T-helper 2 cell treated with Interferon-gamma antibody and Interleukin-4, amounts not matched to agents 5 μg/mL and 100 μg/mL, for 36 hours (primary cell): Measurements from ENCODE around the gene GON4L.
"Not testable (repeated sequence)": the region's sequence is repeated elsewhere in the genome, so short reads cannot be mapped to it uniquely, and the experiment has no call there.

ENCODE experiments used
- DNase-seq: peaks from one replicate; pipeline ENCODE4 v3.0.0; 2021; ENCODE audit warnings: low spot score
- H3K27ac Mint-ChIP-seq: one replicate; pipeline ENCODE4 v1.8.0; 2021; ENCODE audit warnings: mild to moderate bottlenecking, mixed read lengths
- H3K27me3 Mint-ChIP-seq: one replicate; pipeline ENCODE4 v1.8.0; 2021; ENCODE audit warnings: low read depth, mixed read lengths
- H3K36me3 Mint-ChIP-seq: one replicate; pipeline ENCODE4 v1.8.0; 2021; ENCODE audit warnings: low read depth, mixed read lengths
- H3K4me1 Mint-ChIP-seq: one replicate; pipeline ENCODE4 v1.8.0; 2021; ENCODE audit warnings: low read depth, mixed read lengths
- H3K4me3 Mint-ChIP-seq: one replicate; pipeline ENCODE4 v1.8.0; 2022; ENCODE audit warnings: mild to moderate bottlenecking, moderate library complexity, mixed read lengths
- H3K9me3 Mint-ChIP-seq: one replicate; pipeline ENCODE4 v1.8.0; 2021; ENCODE audit warnings: mixed read lengths

The GON4L gene, protein sequence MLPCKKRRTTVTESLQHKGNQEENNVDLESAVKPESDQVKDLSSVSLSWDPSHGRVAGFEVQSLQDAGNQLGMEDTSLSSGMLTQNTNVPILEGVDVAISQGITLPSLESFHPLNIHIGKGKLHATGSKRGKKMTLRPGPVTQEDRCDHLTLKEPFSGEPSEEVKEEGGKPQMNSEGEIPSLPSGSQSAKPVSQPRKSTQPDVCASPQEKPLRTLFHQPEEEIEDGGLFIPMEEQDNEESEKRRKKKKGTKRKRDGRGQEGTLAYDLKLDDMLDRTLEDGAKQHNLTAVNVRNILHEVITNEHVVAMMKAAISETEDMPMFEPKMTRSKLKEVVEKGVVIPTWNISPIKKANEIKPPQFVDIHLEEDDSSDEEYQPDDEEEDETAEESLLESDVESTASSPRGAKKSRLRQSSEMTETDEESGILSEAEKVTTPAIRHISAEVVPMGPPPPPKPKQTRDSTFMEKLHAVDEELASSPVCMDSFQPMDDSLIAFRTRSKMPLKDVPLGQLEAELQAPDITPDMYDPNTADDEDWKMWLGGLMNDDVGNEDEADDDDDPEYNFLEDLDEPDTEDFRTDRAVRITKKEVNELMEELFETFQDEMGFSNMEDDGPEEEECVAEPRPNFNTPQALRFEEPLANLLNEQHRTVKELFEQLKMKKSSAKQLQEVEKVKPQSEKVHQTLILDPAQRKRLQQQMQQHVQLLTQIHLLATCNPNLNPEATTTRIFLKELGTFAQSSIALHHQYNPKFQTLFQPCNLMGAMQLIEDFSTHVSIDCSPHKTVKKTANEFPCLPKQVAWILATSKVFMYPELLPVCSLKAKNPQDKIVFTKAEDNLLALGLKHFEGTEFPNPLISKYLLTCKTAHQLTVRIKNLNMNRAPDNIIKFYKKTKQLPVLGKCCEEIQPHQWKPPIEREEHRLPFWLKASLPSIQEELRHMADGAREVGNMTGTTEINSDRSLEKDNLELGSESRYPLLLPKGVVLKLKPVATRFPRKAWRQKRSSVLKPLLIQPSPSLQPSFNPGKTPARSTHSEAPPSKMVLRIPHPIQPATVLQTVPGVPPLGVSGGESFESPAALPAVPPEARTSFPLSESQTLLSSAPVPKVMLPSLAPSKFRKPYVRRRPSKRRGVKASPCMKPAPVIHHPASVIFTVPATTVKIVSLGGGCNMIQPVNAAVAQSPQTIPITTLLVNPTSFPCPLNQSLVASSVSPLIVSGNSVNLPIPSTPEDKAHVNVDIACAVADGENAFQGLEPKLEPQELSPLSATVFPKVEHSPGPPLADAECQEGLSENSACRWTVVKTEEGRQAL (N-terminal part only)

DNA sequence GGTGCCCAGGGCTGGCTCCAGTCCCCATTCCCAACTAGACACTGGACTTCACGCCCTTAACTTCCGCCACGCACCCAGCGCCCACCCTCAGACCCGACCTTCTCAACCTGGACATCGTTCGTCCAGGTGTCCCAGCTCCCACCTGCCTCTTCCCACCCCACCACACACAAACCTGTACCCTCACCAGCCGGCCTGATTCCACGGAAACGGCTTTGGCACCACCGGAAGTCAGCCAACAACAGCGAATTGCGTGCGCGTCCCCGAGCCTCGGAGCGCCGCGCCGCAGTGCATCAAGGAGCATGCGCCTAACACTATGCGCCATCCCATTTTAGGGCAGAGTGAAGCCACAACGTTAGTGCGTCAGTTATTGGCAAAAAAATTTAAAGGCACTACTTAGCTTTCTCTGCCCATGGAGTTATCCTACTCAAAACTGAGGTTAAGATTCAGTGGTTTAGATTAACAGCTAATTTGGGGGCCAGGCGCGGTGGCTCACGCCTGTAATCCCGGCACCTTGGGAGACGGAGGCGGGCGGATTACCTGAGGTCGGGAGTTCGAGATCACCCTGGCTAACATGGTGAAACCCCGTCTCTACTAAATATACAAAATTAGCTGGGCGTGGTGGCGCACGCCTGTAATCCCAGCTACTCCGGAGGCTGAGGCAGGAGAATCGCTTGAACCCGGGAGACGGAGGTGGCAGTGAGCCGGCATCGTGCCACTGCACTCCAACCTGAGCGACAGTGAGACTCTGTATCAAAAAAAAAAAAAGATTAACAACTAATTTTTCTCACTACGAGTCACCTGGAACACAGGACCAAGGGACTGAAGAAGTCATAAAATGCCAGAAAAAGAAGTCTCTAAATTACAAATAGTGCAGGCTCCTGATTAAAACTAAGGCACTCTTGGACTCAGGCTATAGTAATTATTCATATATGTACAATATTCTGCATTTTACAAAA is at the start of gene GON4L:
GON4L (minus strand) TSS at position 240 of the 956 bp plus-strand sequence. CDS start 3,434 bp downstream, outside the sequence.
- peak; percentile 90 for DNase-seq
- Mint-ChIP-seq H3K27me3 (no peaks in the 10 kb centered on the region), H3K27ac (peak within 1 kb of the TSS; percentile 97), H3K4me1 (peaks cover 52% of the 10 kb centered on the region), H3K36me3 (peaks cover 21% of the 10 kb centered on the region), H3K4me3 (peak within 1 kb of the TSS; percentile 98), H3K9me3 (no peaks in the 10 kb centered on the region)

DNA sequence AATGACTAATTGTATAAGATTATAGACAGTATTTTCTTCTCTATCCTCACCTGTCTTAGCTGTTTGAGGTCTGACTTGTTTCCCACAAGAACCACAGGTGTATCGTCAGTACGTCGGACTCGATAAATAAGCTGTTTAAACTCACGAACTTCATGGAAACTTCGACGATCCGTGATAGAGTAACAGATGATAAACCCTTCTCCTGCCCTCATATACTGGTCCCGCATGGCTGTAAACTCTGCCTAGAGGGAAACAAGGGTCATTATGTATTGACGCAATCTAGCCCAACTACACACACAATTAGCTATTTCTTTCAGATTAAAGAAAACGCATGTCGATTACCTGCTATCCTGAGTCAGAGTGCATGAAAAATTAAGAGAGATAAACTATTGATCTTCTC is 47.2 kb upstream of the GON4L start:
- peaks cover 36% of the 10 kb centered on the region for H3K36me3 Mint-ChIP-seq
- DNase-seq = no peak
- H3K4me1 Mint-ChIP-seq = no peaks in the 10 kb centered on the region
- H3K27me3 Mint-ChIP-seq = no peaks in the 10 kb centered on the region
- H3K4me3 Mint-ChIP-seq = no peak overlapping the region
- H3K27ac Mint-ChIP-seq = no peak overlapping the region
- H3K9me3 Mint-ChIP-seq = no peaks in the 10 kb centered on the region

DNA sequence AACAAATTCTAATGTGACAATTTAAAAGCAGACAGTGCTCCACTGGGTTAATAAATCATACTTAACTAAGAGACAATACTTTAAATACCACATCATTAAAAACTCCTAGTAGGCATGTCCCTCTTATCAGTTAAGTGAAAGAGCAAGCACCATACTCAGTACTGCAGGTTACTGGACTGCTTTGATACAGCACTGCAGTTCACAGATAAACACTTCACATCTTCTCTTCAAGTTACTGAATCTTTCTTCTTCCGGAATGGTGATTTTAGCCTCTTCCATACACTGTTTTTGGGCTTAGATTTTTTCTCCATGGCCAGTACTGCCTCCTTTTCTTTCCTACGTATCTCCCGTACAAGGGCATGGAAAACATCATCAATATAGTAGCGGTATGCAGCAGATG is 43.1 kb upstream of the GON4L start:
- no peak overlapping the region for H3K4me3 Mint-ChIP-seq
- H3K27ac Mint-ChIP-seq = no peak overlapping the region
- no peak for DNase-seq
- no peaks in the 10 kb centered on the region for H3K27me3 Mint-ChIP-seq
- no peaks in the 10 kb centered on the region for H3K9me3 Mint-ChIP-seq
- H3K36me3 Mint-ChIP-seq = peaks cover 41% of the 10 kb centered on the region
- H3K4me1 Mint-ChIP-seq = no peaks in the 10 kb centered on the region

DNA sequence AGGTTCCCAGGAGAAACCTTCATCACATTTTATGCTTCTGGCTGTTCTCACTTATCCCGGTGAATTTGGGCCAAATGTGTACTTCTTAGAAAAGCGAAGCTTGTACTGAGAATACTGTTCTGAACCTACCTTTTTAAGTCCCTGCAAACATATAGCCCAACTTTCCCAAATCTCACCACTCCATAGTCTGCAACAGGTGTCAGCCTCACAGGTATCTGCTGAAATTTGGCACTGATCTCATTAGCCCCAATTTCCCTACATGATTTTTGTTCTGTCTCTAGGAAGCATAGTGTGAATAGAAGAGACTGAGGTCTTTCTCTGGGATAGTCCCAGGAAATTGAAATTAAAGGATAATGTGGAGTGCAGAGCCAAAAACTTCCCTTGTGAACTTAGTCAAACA is 42.7 kb upstream of the GON4L start:
- Mint-ChIP-seq H3K4me3 (no peak overlapping the region), H3K36me3 (peaks cover 40% of the 10 kb centered on the region), H3K4me1 (no peaks in the 10 kb centered on the region), H3K27ac (no peak overlapping the region), H3K9me3 (no peaks in the 10 kb centered on the region), H3K27me3 (no peaks in the 10 kb centered on the region)
- no peak for DNase-seq

DNA sequence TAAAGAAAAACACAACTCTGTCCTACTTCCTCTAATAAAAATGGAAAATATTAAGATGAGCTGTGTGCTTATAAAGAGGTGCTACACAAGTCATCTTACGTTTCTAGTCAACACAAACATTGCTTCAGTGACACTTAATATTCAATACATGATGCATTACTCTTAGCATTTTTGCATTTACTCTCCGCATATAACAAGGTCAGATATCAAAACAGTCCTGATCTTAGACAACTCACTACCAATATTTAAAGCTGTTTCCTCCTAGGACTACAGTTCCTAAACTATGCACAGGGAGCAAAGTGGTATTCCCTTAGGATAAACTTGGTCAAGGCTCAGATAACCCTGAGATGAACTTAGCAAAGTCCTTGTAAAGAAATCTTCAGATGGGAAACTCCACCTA is 41.9 kb upstream of the GON4L start:
- H3K27me3 Mint-ChIP-seq = no peaks in the 10 kb centered on the region
- no peak overlapping the region for H3K4me3 Mint-ChIP-seq
- peaks cover under 1% of the 10 kb centered on the region for H3K4me1 Mint-ChIP-seq
- no peaks in the 10 kb centered on the region for H3K9me3 Mint-ChIP-seq
- H3K27ac Mint-ChIP-seq = no peak overlapping the region
- no peak for DNase-seq
- peaks cover 32% of the 10 kb centered on the region for H3K36me3 Mint-ChIP-seq

DNA sequence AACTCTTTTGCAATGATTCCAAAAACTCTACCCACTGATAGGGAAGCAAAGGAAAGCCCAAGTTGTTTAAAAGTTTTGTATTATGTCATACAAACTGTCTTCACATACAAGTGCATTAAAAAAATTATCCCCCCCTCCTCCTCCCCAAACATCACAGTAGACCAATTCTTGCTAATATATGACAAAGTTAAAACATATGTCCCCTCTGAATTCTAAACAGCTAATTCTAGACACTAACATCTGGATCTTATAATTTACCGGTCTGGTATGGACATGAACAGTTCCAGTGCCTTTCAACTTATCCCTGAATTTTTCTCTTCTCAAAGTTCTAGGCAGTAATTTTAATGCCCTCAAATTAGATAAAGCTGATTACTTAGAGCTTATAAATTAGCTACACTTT is 40.7 kb upstream of the GON4L start:
- Mint-ChIP-seq H3K36me3 (peaks cover 28% of the 10 kb centered on the region), H3K27ac (peak overlapping the region; percentile 16), H3K4me1 (peaks cover 10% of the 10 kb centered on the region), H3K27me3 (no peaks in the 10 kb centered on the region), H3K9me3 (no peaks in the 10 kb centered on the region), H3K4me3 (no peak overlapping the region)
- DNase-seq = no peak

DNA sequence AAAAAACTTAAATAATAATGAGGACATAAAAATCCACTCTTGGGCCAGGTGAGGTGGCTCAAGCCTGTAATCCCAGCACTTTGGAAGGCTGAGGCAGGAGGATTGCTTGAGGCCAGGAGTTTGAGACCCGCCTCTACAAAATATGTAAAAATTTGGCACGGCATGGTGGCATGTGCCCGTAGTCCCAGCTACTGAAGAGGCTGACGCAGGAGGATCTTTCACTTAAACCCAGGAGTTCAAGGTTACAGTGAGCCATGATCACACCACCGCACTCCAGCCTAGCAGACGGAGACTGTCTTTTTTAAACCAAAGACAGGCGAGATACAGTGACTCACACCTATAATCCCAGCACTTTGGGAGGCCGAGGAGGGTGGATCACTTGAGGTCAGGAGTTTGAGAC is 39.5 kb upstream of the GON4L start:
- not testable (repeated sequence) for H3K27ac Mint-ChIP-seq, H3K27me3 Mint-ChIP-seq, H3K4me3 Mint-ChIP-seq, H3K9me3 Mint-ChIP-seq, DNase-seq
- H3K4me1 Mint-ChIP-seq = peaks cover 10% of the 10 kb centered on the region
- peaks cover 28% of the 10 kb centered on the region for H3K36me3 Mint-ChIP-seq

DNA sequence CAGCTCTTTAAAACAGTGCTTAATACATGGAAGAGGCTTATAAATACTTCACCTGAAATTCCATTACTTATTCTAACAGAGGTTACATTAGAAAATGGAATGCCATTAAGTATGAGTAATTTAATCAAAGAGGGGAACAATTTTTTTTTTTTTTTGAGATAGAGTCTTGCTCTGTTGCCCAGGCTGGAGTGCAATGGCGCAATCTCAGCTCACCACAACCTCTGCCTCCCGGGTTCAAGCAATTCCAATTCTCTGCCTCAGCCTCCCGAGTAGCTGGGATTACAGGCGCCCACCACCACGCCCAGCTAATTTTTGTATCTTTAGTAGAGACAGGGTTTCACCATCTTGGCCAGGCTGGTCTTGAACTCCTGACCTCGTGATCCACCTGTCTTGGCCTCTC is 38.6 kb upstream of the GON4L start:
- H3K27me3 Mint-ChIP-seq, H3K4me3 Mint-ChIP-seq, DNase-seq, H3K9me3 Mint-ChIP-seq, H3K27ac Mint-ChIP-seq: not testable (repeated sequence)
- Mint-ChIP-seq H3K36me3 (peaks cover 27% of the 10 kb centered on the region), H3K4me1 (peaks cover 10% of the 10 kb centered on the region)

DNA sequence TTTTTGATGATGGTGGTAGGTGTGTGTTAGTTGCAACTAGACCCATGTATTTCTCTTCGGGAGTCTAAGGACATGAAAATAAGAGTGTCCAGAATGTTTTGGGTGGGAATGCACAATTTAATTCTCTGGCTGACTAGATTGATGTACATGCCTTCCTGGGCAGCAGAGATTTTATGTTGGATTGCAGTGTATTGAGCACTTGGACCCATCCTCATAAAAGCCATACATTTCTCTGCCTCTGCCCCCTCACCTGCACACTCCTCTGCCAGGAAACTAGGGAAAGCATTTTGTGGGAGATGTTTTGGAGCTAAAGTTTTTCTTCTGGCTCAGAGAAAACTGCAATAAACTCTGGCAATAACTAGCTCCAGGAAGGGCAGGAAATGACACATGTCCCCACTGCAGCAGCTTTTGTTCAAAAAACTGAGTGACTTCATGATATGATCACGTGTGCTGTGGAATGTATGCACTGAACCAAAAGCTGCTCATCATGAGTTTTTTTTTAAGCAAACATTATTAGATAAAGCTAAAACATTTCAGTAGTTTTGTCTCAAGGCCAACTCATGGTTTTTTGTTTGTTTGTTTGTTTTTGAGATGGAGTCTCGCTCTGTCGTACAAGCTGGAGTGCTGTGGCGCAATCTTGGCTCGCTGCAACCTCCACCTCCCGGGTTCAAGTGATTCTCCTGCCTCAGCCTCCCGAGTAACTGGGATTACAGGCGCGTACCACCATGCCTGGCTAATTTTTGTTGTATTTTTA is 36.6 kb upstream of the GON4L start:
- no peaks in the 10 kb centered on the region for H3K9me3 Mint-ChIP-seq
- peaks cover 10% of the 10 kb centered on the region for H3K36me3 Mint-ChIP-seq
- H3K4me1 Mint-ChIP-seq = peaks cover 10% of the 10 kb centered on the region
- peak; percentile 14 for DNase-seq
- H3K4me3 Mint-ChIP-seq = peak overlapping the region; percentile 12
- no peaks in the 10 kb centered on the region for H3K27me3 Mint-ChIP-seq
- H3K27ac Mint-ChIP-seq = peak overlapping the region; percentile 29

DNA sequence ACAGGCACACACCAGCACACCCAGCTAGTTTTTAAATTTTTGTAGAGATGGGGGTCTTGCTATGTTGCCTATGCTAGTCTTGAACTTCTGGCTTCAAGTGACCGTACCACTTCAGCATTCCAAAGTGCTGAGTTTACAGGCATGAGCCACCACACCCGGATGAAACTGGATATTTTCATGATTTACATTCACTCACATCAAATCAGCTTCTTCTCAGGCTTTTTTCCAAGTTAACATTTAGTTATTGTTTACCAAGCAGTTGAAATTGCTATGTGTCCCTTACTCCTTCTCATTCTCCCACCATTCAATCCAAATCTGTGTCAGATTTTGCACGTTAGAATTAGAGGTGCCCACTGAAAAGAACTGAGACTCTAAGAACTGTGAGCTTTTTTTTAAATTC is 35.8 kb upstream of the GON4L start:
- peaks cover 8% of the 10 kb centered on the region for H3K36me3 Mint-ChIP-seq
- peak overlapping the region; percentile 12 for H3K4me3 Mint-ChIP-seq
- H3K27ac Mint-ChIP-seq = peak overlapping the region; percentile 29
- H3K27me3 Mint-ChIP-seq = no peaks in the 10 kb centered on the region
- no peaks in the 10 kb centered on the region for H3K9me3 Mint-ChIP-seq
- no peak for DNase-seq
- peaks cover 10% of the 10 kb centered on the region for H3K4me1 Mint-ChIP-seq

DNA sequence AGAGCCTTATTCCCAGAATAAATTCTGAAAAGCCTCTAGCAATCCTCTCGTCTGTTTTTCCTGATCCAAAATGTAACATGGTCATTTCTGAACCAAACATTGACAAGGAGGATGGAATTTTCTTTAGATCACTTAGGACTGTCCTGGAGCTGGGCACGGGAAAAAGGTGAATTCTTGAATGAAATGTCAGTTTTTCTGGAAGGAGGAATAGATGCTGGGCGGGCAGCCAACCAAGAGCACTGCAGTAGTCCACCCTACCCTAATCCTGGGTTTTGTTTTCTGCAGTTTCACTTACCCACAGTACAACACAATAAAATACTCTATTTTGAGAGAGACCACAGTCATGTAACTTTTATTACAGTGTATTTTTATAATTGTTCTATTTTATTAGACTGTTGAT is 33.2 kb upstream of the GON4L start:
- no peak for DNase-seq
- Mint-ChIP-seq H3K27me3 (no peaks in the 10 kb centered on the region), H3K4me3 (no peak overlapping the region), H3K36me3 (no peaks in the 10 kb centered on the region), H3K4me1 (peaks cover 10% of the 10 kb centered on the region), H3K27ac (no peak overlapping the region), H3K9me3 (no peaks in the 10 kb centered on the region)

DNA sequence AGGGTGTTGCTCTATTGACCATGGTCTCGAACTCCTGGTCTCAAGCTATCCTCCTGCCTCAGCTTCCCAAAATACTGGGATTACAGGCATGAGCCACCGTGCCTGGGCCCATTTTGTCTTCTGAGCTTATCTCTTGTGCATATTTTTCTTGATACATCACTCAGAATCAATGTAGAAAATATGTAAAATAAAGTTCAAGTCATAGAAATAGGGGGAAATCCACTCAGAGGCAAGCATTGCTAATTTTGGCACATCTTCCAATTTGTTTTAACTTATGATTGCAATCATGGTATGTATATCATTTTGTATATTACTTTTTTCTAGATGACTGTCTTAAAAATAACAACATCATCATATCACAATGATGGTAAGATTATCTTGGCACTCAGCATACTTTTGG is 32.6 kb upstream of the GON4L start:
- H3K27me3 Mint-ChIP-seq = no peaks in the 10 kb centered on the region
- peaks cover 10% of the 10 kb centered on the region for H3K4me1 Mint-ChIP-seq
- no peak for DNase-seq
- H3K4me3 Mint-ChIP-seq = no peak overlapping the region
- H3K9me3 Mint-ChIP-seq = no peaks in the 10 kb centered on the region
- H3K27ac Mint-ChIP-seq = no peak overlapping the region
- no peaks in the 10 kb centered on the region for H3K36me3 Mint-ChIP-seq
